ENCODE results near the gene ZFHX3.
"Not testable (repeated sequence)": the region's sequence is repeated elsewhere in the genome, so short reads cannot be mapped to it uniquely, and the experiment has no call there.

The ZFHX3 gene

DNA sequence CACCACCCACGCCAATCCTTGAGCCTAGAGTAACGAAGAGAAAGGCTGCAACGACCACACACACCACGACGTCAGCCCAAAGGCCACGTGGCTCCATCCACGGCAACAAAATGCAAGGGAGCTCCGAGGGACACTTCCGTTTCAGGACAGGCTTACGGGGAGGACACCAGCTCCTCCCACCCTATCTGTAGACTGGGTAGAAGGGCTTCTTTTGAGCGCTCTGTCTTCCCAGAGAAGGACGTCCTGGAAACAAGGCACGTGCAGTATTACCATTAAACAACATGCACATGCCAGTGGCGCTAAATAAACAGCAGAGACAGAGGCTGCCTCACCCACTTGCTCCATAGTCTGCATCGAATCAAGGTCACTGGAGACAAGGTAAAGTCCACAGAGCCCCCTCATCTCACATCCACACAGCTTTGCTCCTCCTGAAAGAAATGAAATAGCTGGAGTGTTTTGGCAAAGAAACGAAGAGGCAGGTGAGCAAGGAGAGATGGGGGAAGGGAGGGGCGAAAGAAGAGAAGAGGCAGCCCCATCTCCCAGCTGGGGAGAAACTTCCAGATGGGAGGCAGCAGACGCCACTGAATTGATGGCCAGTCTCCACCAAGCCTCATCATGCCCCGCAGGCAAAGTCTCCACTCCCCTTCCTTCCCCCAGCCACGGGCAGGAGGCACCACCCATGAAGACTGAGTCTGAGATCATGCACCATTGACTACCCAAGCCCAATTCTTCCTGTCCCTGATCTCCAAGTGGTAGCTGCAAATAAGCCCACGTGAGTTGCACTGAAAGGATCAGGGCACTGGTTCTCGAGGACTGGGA is 24.0 kb downstream of the ZFHX3 start:
- in situ Hi-C loops (cut with MboI; ENCODE audit: low sequenced_read_pairs), result no loop called here

DNA sequence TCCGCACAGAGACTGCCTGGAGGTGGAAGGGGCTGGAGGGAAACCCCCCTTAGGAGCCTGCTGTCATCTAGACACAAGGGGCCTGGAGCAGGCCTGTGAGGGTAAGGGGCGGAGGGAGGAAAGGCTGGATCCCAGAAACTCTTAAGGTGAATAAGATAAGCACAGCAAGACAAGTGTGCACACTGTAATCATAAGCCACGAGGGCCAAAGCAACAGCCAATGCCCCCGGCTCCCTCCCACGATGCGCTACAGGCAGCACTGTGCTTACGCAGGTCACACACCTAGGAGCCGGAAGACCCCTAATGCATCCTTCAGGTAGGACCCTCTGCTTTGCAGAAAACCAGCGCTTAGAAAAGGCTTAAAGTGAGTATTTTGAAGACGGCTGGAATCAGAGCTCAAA is 24.6 kb downstream of the ZFHX3 start:
- in situ Hi-C loops (cut with MboI; ENCODE audit: low sequenced_read_pairs), result no loop called here

DNA sequence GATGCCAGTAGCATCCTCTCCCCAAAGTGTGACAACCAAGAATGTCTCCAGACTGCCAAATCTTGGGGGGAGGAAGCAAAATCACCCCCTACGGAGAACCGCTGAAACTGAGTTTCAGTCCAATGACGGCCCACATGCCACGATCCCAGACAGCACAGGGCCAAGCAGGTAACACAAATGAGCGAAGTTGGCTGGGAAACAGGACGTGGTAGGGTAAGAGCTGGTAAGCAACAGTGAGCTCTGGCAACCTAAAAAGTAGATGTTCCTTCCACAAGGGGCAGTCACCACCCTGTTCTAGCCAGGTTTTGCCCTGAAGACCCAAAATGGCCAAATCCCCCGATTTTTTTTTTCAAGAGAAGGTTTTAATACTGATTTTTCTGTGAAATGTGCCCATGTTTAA is 25.4 kb downstream of the ZFHX3 start:
- in situ Hi-C loops (cut with MboI; ENCODE audit: low sequenced_read_pairs), result no loop called here

DNA sequence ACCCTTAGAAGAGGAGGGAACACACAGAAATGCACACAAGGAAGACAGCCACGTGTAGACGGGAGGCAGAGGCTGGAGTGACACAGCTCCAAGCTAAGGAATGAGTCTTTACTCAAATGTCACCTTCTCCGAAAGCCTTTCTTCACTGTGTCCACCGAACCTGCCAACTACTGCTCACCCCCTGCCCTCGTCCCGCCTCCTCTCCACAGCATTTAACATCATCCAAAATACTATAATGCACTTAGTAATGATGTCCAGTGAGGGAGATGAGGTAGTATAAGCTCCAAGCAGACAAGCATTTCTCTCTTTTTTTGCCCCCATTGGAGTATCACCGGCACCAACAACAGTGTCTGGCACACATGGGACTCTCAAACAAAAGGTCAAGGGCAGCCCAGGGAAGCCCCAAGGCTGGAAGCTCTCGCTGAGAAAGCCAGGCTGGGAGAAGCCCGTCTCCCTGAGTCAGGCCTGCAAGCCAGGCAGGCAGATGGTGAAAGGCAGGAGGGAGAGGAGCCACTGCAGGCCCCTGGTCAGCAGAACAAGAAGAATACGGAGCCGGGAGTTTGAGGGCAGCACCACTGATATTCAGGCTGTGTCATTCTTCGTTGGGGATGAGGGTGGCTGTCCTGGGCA is 25.9 kb downstream of the ZFHX3 start:
- in situ Hi-C loops (cut with MboI; ENCODE audit: low sequenced_read_pairs), result no loop called here

DNA sequence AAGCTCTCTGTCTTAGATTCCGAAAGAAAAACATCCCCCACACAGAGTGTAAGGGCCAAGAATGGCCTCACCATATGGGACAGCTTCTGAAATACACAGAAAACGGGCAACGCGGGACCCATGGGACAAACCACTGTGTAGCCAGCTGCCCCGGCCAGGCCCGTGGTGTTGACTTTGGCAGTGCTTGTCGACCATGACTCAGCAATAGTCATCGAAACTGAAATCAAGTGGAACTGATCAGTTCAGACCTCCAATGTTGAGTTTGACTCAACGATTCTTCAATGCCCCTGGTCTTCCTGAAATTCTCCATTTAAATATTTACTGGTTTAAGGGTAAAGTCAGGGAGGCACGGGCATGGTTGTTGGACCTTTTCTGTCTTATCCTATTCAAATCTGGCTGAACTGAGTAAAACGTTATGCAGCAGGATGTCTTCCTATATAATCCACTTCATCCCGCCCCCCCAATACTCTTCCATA is 27.5 kb downstream of the ZFHX3 start:
- in situ Hi-C loops (cut with MboI; ENCODE audit: low sequenced_read_pairs), result no loop called here

DNA sequence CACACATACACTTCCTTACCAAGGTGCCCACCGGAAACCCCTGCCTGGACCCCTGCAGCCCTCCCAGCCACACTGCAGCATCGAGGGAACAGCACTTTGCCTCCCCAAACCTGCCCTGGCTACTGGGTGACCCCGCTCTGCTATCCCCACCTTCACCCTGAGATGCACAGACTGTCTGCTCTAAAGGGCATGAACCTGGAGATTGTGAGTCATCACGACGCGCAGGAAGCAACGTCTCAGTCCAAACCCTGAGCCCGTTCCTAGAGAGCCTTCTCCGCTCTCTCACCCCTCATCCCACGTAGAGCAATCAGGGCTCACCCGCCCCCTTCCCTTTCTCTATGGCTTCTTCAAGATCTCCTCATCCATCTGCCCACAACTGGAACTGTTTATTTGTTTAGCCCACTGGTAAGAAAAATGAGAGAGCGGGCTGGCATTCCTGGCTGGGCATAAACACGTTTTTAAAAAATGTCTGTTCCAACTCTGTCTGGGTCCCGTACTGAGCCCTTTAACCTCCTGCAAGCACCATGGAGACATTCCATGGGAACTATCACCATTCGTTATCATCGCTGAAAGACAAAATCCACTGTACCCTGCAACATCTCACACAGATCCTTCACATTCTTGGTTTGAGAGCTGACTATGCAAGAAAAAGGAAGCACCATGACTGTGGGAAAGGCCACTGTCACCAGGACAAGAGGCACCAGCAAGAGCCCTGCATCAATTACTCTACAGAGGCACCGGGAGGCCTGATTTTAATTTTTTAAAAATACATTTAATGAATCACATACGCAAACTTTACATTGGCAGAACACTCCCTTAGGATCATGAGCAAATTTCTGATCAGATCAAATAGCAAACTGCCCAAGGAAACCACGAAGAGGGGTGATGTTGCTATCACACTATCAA is 28.2 kb downstream of the ZFHX3 start:
- in situ Hi-C loops (cut with MboI; ENCODE audit: low sequenced_read_pairs), result no loop called here

DNA sequence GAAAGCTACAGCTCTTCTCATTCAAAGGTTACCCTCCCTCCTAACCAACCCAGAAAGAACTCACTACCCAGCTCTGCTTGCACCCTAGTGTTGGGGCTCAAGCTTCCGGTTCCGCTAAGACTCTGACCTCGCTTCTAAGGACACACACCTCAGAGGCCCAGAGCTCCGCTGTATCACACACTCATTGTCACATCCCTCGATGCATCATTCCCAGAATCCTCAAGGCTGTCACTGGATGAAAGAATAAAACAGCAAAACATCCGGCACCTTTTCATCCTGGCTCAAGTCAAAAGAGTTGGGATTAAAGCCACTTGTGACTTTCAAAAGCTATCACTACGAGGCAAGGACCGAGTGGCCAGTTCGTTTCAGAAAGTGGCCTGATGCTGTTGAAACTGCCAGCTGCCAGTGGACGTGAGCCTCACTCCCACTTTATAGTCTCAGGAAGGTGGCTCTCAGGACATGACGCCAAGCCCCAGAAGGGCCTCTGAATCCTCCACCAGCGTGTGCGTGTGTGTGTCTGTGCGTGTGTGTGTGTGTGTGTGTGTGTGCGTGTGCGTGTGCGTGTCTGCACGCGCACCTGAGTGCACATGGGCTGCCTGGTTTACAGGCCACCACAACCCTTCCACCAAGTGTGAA is 29.0 kb downstream of the ZFHX3 start:
- in situ Hi-C loops (cut with MboI; ENCODE audit: low sequenced_read_pairs), result no loop called here

DNA sequence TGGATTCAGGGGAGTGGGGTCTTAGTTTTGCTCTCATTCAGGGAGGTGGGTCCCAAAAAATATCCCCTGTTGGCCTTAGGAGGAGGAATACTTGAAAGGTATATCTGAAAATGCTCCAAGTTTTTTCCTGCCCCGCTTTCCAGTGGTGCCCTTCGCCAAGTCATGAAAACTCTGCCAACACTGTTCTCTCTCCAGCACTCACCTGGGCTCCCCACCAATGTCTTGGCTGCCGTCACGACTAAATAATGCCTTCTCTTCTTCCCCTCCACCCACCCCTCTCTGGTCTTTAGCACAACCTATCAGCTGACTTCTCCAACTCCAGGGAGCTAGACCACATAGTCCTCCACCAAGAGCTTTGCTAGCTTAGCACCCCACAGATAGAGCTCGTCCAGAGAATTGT is 30.6 kb downstream of the ZFHX3 start:
- in situ Hi-C loops (cut with MboI; ENCODE audit: low sequenced_read_pairs), result no loop called here

DNA sequence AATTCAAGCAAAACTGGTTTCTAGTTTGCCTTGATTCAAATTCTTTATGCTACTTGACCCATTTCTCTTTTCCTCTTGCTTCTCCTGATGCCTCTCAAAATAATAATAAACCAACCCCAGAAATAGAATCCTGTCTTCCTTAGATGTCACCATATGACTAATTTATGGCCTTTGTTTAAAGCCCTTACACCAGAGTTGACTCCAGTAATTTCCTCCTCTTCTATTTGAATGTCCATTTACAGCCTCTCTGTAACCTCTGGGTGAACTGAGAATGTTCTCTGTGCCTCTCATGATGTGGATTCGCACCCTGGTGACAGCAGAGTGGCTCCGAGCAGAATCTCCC is 31.5 kb downstream of the ZFHX3 start:
- in situ Hi-C loops (cut with MboI; ENCODE audit: low sequenced_read_pairs), result no loop called here

DNA sequence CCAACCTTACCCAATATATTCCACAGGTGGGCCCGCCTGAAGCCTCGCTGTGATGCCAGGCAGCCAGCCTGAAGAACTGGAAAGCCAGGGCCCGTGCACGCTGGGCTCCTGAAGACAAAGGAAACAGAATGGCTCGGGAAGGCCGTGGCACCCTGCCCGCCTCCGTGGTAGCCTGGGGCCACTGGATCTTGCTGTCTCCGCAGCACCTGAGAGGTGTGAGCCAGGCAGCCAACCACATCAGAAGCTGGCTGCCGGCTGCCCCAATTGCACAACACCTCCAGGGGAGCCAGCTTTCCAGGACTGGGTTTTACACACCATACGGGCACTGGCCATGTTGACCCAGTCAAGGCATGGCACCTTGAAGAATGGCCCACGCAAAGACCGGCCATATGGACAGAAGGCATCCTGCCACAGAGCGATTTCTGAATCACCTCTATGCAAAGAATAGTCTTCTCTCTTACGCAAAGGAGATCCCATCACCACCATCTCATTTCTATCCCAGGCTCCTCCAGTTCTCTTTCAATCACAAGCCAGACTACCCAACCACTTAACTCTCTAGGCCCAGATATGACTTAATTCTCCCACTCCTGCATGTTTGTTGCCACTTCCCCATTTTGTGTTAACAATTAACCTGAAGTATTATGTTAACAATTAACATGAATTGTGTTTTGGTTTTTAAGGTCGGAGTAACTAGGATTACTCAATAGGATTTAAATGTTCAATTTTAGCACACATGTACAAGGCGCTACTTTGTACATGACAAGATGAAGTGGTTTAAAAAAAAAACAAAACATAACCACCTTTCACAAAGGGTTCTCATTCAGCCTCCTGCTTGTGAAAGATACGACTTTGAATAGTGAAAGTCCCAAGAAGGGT is 32.1 kb downstream of the ZFHX3 start:
- in situ Hi-C loops (cut with MboI; ENCODE audit: low sequenced_read_pairs), result no loop called here

DNA sequence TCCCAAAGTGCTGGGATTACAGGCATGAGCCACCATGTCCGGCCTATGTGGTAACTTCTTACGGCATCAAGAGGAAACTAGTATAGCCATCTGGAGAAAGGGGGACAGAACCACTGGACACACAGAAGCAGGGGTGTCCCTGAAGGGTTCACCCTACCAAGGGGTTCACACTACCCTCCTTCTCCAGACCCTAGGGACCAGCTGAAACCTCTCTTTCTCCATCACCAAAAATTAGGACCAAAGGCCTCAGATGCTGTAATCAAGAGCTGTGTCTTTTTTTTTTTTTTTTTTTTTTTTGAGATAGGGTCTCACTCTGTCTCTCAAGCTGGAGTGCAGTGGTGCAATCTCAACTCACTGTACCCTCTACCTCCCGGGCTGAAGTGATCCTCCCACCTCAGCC is 33.2 kb downstream of the ZFHX3 start:
- in situ Hi-C loops (cut with MboI; ENCODE audit: low sequenced_read_pairs), result no loop called here

DNA sequence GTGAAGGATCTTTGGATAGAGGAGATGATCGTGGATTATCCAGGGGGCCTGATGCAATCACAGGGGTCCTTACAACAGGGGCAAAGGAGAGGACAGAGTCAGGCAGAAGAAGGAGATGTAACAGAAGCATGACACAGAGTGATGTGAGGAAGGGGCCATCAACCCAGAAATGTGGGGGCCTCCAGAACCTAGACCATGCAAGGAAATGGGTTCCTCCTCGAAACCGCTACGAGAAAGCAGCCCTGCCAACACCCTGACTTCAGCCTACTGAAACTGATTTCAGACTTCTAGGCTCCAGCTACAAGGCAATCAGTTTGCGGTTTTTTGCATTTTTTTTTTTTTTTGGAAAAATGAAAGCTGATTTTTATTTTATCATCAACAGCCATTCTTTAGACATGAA is 34.0 kb downstream of the ZFHX3 start:
- in situ Hi-C loops (cut with MboI; ENCODE audit: low sequenced_read_pairs), result no loop called here

DNA sequence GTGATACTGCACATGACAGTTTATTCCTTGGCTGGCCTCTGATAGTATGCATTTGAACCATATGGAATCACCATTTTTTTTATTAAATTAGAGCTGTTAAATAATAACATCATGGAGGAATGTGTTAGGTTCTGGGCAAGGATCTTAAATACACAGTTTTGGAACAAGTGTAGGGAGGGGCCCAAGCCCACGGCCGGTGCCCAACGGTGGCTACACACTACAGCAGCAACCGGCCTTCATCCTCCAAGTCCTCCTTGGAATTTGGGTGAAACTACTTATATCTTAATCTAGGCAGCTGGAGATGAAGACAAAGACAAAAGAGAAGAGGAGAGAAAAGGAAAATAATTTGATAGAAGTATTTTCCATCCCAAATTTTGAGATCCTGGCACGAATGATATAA is 35.6 kb downstream of the ZFHX3 start:
- in situ Hi-C loops (cut with MboI; ENCODE audit: low sequenced_read_pairs), result no loop called here

DNA sequence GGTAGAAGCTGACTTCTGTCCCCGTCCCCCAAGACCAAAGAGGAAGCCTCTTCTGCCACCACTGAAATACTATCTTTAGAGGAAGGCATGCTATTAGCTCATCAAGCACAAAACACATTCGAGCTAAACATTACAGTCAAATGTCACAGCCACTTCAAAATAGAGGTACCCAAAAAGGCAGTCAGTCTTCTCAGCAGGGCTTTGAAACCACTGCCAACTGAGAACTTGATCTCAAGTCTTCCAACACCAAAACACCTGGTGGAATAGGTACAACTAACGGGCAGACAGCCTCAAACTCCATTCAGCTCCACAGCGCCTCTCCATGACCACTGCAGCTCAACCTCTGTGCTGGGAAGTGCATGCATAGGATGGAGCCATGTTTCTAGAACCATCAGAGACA is 36.0 kb downstream of the ZFHX3 start:
- in situ Hi-C loops (cut with MboI; ENCODE audit: low sequenced_read_pairs), result no loop called here

DNA sequence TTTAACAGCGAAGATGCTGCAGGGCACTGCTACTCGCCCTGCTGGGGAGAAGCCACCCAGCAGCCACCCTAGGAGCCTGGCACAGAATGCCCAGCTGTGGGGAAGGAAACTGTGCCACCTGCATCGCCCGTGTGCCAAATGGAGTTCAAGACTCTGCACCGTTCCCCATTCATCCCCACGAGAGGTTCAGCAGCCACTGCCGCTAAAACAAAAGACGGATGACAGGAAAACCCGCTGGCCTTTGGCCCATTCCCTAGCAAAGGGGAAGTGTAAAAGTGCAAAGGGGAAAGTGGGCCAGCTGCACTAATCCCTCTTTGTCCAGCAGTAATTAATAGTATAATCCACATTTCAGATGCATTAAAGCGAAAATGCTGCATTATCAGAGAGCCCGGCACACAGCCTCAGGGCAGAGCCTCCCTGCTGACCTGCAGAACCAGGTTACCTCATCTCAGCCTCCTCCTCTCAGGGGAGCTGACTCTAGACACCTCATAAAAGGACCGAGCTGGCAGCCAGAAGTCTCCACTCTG is 37.7 kb downstream of the ZFHX3 start:
- in situ Hi-C loops (cut with MboI; ENCODE audit: low sequenced_read_pairs), result no loop called here

DNA sequence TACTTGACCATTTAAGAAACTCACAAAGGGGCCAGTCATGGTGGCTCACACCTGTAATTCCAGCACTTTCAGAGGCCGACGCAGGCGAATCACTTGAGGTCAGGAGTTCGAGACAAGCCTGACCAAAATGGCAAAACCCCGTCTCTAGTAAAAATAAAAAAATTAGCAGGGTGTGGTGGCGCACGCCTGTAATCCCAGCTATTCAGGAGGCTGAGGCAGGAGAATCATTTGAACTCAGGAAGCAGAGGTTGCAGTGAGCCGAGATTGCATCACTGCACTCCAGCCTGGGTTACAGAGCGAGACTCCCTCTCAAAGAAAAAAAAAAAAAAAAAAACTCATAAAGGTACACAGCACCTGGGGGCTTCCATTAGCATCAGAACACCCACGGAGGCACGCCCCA is 38.2 kb downstream of the ZFHX3 start:
- in situ Hi-C loops (cut with MboI; ENCODE audit: low sequenced_read_pairs), result not testable (repeated sequence)

DNA sequence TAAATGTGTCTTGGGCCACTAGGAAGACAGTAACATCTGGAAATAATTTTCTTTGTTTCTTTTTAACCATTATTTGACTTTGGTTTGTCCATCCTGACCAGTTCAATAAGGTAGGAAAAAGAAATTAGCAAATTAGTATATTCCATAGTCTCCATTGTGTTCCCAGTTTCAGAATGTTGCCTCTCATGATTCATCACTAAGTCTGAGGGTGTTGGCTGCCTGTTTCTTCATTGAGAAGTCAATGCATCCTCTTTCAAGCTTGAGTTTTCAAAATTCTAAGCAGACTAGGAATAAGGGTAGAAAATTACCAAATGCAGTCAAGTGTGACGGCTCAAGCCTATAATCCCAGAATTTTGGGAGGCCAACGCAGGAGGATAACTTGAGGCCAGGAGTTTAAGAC is 41.9 kb downstream of the ZFHX3 start:
- in situ Hi-C loops (cut with MboI; ENCODE audit: low sequenced_read_pairs), result no loop called here

DNA sequence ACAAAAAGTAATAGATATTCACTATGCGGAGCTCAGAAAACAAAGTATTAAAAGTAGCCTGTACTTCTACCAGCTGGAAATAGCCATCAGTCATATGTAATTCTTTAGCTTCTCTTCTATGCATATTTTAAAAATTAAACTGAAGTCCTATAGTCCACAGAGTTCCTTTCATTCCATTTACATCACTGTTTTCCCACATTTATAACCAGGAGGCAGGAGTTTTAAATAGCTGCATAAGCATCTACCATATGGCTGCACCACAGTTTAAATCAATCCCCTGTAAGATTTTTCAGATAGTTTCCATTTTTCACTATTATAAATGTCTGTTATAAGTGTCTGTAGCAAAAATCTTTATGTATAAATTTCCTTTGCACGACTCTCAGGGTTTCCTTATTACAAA is 45.1 kb downstream of the ZFHX3 start:
- in situ Hi-C loops (cut with MboI; ENCODE audit: low sequenced_read_pairs), result no loop called here

DNA sequence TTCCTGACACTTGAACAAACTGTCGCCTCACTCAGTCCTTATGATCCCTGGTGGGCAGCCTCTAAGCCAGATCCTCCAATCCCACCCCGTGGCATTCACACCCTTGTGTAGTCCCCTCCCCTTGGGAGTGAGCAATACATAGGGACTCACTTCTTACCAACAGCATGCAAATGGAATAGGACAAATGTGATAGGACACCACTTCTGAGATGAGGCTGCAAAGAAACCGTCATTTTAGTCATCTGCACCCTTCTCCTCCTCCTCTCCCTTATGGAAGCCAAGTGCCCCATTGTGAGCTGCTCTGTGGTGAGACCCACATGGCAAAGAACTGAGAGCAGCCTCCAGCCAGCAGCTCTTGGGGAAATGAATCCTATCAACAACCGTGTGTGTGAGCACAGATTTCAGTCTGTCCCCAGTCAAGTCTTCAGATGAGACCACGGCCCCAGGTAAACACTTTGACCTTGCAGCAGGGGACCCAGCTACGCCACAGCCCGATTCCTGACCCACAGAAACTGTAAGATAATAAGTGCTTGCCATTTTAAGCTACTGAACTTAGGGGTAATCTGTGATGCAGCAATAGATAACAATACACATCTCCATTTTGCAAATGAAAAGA is 46.9 kb downstream of the ZFHX3 start:
- in situ Hi-C loops (cut with MboI; ENCODE audit: low sequenced_read_pairs), result no loop called here

Measured in HL-60/S4 treated with retinoic acid at 250 ng/mL for 4 days and 3 days (cell line).